Measurements from ENCODE around the gene HACD1.
"Not testable (repeated sequence)": the region's sequence is repeated elsewhere in the genome, so short reads cannot be mapped to it uniquely, and the experiment has no call there.

HACD1 gene

DNA sequence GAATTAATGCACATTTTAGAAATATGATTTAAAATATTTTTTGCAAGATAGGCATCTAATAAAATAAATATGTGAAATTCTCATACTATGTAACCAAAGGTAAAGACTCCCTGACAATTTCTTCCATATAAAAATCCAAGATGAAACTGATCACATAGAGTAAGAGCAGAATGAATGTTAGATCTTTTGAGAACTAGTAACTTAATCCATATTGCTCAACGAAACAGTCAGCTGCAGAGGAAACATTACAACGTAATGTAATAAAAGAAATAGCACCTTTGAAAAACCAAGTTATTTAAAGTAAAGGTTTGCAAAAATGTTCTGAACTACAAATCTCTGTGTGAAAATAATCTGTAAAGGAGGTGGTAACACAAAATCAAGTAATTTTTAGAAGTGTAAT is 28.8 kb downstream of the HACD1 start:
- H3K4me1 ChIP-seq, result peaks cover 2% of the 10 kb centered on the region; the same call in 1 of the 2 replicates
- in situ Hi-C loops (cut with MboI; ENCODE audit: low sequenced_read_pairs), result no loop called here
- no peak overlapping the region for H3K4me3 ChIP-seq
- no peaks in the 10 kb centered on the region for H3K27me3 ChIP-seq (ENCODE audit: low read depth)
- H3K9me3 ChIP-seq, result no peaks in the 10 kb centered on the region
- H3K36me3 ChIP-seq (replicated peaks), result no peaks in the 10 kb centered on the region
- DNase-seq (ENCODE audit: low spot score in 2 of 2), result no peak

DNA sequence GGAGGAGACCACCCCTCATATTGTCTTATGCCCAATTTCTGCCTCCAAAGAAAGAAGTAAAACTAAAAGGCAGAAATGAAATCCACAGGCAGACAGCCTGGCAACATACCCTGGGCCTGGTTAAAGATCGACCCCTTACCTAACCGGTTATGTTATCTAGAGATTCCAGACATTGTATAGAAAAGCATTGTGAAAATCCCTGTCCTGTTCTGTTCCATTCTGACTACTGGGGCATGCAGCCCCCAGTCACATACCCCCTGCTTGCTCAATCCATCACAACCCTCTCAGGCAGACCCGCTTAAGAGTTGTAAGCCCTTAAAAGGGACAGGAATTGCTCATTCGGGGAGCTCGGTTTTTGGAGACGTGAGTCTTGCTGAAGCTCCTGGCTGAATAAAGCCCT is 29.9 kb downstream of the HACD1 start:
- H3K4me3 ChIP-seq; DNase-seq (ENCODE audit: low spot score in 2 of 2); H3K4me1 ChIP-seq; H3K36me3 ChIP-seq (replicated peaks); H3K9me3 ChIP-seq; in situ Hi-C loops (cut with MboI; ENCODE audit: low sequenced_read_pairs); H3K27me3 ChIP-seq (ENCODE audit: low read depth): not testable (repeated sequence)

DNA sequence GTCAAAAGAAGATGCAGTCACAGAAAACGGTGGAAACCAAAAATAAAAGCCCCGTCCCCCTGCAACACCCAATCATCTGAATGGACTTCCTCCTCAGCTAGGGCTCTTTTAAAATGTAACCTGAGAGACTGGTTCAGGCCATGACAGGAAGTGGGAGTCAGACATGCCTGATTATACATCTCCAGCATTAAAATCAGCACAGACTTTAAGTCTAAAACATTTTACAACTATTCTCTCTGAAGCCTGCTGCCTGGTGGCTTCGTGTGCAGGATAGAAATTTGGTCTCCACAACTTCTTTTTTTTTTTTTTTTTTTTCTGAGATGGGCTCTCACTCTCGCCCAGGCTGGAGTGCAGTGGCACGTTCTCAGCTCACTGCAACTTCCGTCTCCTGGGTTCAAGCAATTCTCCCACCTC is 30.3 kb downstream of the HACD1 start:
- Histone ChIP-seq H3K9me3 (no peaks in the 10 kb centered on the region), H3K4me3 (no peak overlapping the region), H3K27me3 (ENCODE audit: low read depth) (no peaks in the 10 kb centered on the region), H3K36me3 (replicated peaks) (no peaks in the 10 kb centered on the region), H3K4me1 (peaks cover 2% of the 10 kb centered on the region; the same call in 1 of the 2 replicates)
- DNase-seq (ENCODE audit: low spot score in 2 of 2), result no peak
- in situ Hi-C loops (cut with MboI; ENCODE audit: low sequenced_read_pairs), result no loop called here

DNA sequence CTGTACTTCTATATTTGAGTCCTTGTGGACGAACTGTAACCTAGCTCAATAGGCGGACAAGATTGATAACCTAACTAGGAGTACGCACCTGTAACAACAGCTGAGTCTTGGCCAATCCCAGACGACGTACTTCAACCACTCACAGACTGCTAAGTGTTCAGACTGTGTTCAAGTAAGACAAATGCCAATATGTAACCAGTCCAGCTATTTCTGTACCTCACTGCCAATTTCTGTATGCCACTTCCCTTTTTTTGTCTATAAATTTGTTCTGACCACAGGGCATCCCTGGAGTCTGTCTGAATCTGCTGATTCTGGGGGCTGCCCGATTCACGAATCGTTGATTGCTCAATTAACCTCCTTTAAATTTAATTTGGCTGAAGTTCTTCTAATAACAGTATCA is 32.2 kb downstream of the HACD1 start:
- in situ Hi-C loops (cut with MboI; ENCODE audit: low sequenced_read_pairs), result no loop called here
- H3K36me3 ChIP-seq (replicated peaks), result no peaks in the 10 kb centered on the region
- no peak overlapping the region for H3K4me3 ChIP-seq
- no peak for DNase-seq (ENCODE audit: low spot score in 2 of 2)
- H3K4me1 ChIP-seq, result peaks cover 2% of the 10 kb centered on the region; the same call in 1 of the 2 replicates
- no peaks in the 10 kb centered on the region for H3K9me3 ChIP-seq
- no peaks in the 10 kb centered on the region for H3K27me3 ChIP-seq (ENCODE audit: low read depth)

DNA sequence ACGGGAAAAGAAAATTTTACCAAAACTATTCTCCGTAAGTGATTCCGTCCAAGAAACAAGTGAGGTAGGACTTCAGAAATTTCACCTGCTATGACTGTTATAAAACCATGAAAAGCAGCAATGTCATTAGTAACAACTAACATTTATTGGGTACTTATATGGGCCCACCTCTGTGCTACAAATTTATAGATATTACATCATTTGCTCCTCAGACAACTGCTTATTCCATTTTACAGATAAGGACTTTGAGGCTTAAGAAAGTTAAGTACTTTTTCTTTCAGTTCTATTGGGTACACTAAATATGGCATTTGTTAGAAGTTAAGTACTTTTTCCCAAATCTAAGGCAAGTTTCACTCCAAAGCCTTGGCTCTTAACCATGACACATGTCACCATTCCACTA is 36.3 kb downstream of the HACD1 start:
- Histone ChIP-seq H3K4me3 (no peak overlapping the region), H3K4me1 (no peaks in the 10 kb centered on the region), H3K9me3 (no peaks in the 10 kb centered on the region), H3K27me3 (ENCODE audit: low read depth) (no peaks in the 10 kb centered on the region), H3K36me3 (replicated peaks) (no peaks in the 10 kb centered on the region)
- in situ Hi-C loops (cut with MboI; ENCODE audit: low sequenced_read_pairs), result no loop called here
- no peak for DNase-seq (ENCODE audit: low spot score in 2 of 2)

DNA sequence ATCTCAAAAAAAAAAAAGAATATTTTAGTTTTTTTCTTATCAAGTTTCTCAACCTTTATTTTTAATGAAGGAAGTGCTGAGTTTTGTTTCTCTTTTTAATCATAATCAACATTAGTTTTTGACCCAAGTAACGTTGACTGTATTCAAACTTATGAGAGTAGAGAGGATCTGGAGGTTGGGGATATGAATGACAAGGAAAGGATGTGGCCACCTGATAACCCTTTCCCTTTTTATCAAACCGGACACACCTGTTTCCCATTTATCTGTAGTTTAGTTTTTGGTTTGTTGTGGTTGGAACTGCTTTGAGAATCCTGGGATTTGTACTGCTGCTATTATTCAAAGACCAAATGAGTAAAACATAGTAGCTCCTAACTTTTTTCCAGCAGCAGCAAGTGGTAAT is 38.6 kb downstream of the HACD1 start:
- Histone ChIP-seq H3K4me3 (no peak overlapping the region), H3K4me1 (no peaks in the 10 kb centered on the region), H3K36me3 (replicated peaks) (no peaks in the 10 kb centered on the region), H3K9me3 (no peaks in the 10 kb centered on the region), H3K27me3 (ENCODE audit: low read depth) (no peaks in the 10 kb centered on the region)
- in situ Hi-C loops (cut with MboI; ENCODE audit: low sequenced_read_pairs), result no loop called here
- DNase-seq (ENCODE audit: low spot score in 2 of 2), result no peak

DNA sequence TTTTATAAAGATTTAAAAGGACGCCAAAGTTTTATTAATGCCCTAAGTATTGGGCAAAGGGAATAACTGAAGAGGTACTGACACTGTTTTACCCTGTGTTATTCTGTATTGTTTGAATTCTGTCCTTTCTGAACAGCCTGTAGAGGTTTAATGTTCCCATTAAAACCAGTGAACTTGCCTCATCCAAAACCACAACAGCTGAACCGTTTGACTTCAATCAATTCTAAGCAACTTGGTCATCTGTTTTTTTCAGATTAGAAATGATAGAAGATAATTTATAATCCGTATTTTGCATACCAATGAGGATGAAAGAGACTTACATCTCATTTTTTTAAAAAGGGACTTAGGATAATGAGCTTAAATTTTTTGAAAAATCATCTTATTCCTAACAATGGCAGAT is 40.4 kb downstream of the HACD1 start:
- Histone ChIP-seq H3K36me3 (replicated peaks) (no peaks in the 10 kb centered on the region), H3K9me3 (no peaks in the 10 kb centered on the region), H3K4me1 (no peaks in the 10 kb centered on the region), H3K4me3 (no peak overlapping the region), H3K27me3 (ENCODE audit: low read depth) (no peaks in the 10 kb centered on the region)
- no peak for DNase-seq (ENCODE audit: low spot score in 2 of 2)
- in situ Hi-C loops (cut with MboI; ENCODE audit: low sequenced_read_pairs), result no loop called here

DNA sequence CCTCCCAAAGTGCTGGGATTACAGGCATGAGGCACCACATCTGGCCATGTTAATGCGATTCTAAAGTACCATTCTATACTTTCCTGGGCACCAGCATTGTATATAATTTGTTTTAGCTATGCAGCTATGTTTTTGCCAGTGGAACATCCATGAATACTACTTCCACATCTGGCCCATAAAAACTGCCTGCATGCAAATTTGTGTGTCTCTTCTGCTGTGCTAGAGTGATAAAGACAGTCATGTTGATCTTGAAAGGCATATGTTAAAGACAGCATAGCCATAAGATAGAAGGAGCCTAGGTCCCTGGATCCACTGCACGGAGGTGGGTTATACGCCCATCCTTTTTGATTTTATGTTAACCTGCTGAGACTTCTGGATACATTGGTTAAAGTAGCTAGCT is 52.3 kb downstream of the HACD1 start:
- DNase-seq (ENCODE audit: low spot score in 2 of 2), result no peak
- H3K27me3 ChIP-seq (ENCODE audit: low read depth), result no peaks in the 10 kb centered on the region
- no peaks in the 10 kb centered on the region for H3K9me3 ChIP-seq
- no peaks in the 10 kb centered on the region for H3K4me1 ChIP-seq
- no peak overlapping the region for H3K4me3 ChIP-seq
- in situ Hi-C loops (cut with MboI; ENCODE audit: low sequenced_read_pairs), result no loop called here
- no peaks in the 10 kb centered on the region for H3K36me3 ChIP-seq (replicated peaks)

DNA sequence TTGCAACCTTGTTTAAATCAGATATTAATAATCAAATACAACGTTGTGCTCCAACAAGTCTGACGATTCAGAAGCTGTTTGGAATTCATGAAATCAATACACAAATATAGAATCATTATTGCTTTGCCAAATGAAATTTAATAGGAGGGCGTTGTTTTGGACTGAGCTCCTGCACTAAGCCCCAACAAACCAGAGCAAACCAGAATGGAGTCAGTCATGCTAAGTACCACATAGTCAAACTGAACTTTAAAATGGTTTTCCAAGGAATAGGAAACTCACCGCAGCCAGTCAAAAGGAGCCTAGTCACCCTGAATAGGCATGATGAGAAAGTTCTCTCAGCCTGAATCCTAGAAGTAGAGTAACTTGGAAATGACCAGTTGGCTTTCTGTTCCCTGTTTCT is 53.7 kb downstream of the HACD1 start:
- in situ Hi-C loops (cut with MboI; ENCODE audit: low sequenced_read_pairs), result no loop called here
- no peaks in the 10 kb centered on the region for H3K4me1 ChIP-seq
- no peaks in the 10 kb centered on the region for H3K27me3 ChIP-seq (ENCODE audit: low read depth)
- H3K36me3 ChIP-seq (replicated peaks), result no peaks in the 10 kb centered on the region
- no peak for DNase-seq (ENCODE audit: low spot score in 2 of 2)
- no peaks in the 10 kb centered on the region for H3K9me3 ChIP-seq
- H3K4me3 ChIP-seq, result no peak overlapping the region

DNA sequence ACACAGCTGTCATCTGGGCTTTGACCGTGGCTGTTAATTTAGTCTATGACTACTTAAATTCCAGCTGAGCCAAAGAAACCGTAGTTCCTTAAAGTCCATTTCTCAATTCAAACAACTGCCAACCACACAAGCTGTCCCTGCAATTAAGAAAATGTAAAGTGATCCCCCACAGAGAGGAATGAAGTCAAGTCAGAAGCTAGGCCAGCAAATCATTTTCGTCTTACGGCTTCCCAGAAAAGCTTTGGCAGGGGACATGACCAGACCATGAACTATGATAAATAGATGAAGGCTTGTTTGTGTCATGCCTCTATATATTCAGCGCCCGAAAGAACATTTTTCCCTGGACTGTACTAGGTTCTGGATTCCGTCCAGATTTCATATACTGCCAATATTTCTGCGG is 54.6 kb downstream of the HACD1 start:
- in situ Hi-C loops (cut with MboI; ENCODE audit: low sequenced_read_pairs), result no loop called here
- Histone ChIP-seq H3K27me3 (ENCODE audit: low read depth) (no peaks in the 10 kb centered on the region), H3K4me1 (no peaks in the 10 kb centered on the region), H3K36me3 (replicated peaks) (no peaks in the 10 kb centered on the region), H3K4me3 (no peak overlapping the region), H3K9me3 (no peaks in the 10 kb centered on the region)
- DNase-seq (ENCODE audit: low spot score in 2 of 2), result no peak

DNA sequence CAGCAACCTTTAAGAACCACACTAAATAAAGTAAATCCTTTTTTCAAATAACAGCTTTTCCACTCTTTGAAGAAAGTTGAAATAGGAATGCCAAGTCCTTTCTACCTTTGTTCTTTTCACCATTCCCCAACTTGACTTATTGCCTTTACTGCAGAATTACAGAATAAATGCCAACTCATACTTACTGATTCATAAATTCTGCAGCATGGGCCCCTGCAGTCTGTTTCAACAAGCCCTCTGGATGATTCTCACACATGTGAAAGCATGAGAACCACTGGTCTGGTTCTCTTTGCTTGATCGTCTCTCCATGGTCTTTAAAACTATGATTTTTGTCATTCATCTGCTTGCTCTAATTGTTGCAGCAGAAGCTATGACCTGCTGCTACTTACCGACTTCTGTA is 56.1 kb downstream of the HACD1 start:
- H3K4me1 ChIP-seq, result no peaks in the 10 kb centered on the region
- DNase-seq (ENCODE audit: low spot score in 2 of 2), result no peak
- H3K27me3 ChIP-seq (ENCODE audit: low read depth), result no peaks in the 10 kb centered on the region
- H3K36me3 ChIP-seq (replicated peaks), result no peaks in the 10 kb centered on the region
- H3K9me3 ChIP-seq, result no peaks in the 10 kb centered on the region
- H3K4me3 ChIP-seq, result no peak overlapping the region
- in situ Hi-C loops (cut with MboI; ENCODE audit: low sequenced_read_pairs), result no loop called here

DNA sequence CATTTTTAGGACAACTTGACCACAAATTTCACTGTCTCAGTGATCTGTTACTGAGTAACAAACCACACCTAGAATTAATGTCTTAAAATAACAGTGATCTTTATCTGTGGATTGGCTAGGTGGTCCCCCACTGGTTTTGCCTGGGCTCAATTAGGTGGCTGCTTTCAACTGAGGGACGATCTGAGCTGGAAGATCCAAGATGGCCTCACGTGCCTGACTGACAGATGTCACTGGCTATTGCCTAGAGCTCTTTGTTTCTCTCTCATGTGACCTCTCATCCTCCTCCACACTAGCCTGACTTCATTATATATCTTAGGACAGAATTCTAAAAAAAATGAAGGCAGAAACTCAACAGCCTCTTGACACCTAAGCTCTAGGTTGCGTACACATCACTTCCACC is 59.7 kb downstream of the HACD1 start:
- DNase-seq (ENCODE audit: low spot score in 2 of 2), result no peak
- H3K4me1 ChIP-seq, result no peaks in the 10 kb centered on the region
- in situ Hi-C loops (cut with MboI; ENCODE audit: low sequenced_read_pairs), result no loop called here
- no peaks in the 10 kb centered on the region for H3K9me3 ChIP-seq
- no peaks in the 10 kb centered on the region for H3K27me3 ChIP-seq (ENCODE audit: low read depth)
- H3K4me3 ChIP-seq, result no peak overlapping the region
- no peaks in the 10 kb centered on the region for H3K36me3 ChIP-seq (replicated peaks)

DNA sequence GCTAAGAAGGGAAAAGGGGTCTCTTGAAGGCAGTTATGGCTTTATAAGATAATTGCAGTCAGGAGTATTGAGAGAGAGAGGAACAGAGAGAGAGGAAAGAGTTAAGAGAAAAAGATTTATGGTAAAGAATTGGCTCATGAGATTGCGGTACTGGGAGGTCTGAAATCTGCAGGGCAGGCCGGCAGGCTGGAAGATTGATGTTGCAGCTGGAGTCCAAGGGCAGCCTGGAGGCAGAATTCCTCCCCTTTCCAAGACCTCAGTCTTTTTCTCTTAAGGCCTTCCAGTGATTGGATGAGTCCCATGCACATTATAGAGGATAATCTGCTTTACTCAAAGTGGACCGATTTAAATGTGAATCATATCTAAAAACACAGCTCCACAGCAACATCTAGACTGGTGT is 68.4 kb downstream of the HACD1 start:
- Histone ChIP-seq H3K36me3 (replicated peaks) (no peaks in the 10 kb centered on the region), H3K4me1 (no peaks in the 10 kb centered on the region), H3K27me3 (ENCODE audit: low read depth) (no peaks in the 10 kb centered on the region), H3K9me3 (no peaks in the 10 kb centered on the region), H3K4me3 (no peak overlapping the region)
- DNase-seq (ENCODE audit: low spot score in 2 of 2), result no peak
- in situ Hi-C loops (cut with MboI; ENCODE audit: low sequenced_read_pairs), result no loop called here

DNA sequence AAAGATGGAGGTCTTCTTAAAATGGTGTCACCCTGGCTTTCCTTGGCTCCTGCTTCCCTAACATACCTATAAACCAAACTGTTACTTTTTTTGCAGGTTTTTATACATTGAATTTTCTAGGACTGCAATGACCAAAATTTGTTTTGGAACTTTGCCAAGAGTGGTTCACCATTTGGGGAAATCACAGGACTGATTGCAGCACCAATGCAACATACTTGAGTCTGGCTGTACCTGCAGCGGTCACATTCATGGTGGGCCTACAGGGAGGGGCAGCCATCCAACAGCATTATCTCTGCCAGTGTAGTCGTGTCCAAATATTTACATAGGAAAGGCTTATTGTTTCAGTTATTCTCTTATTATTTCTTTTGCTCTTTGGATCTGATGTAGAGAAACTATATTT is 69.0 kb downstream of the HACD1 start:
- H3K27me3 ChIP-seq (ENCODE audit: low read depth), result no peaks in the 10 kb centered on the region
- no peak for DNase-seq (ENCODE audit: low spot score in 2 of 2)
- no peaks in the 10 kb centered on the region for H3K9me3 ChIP-seq
- H3K4me3 ChIP-seq, result no peak overlapping the region
- no peaks in the 10 kb centered on the region for H3K36me3 ChIP-seq (replicated peaks)
- no peaks in the 10 kb centered on the region for H3K4me1 ChIP-seq
- in situ Hi-C loops (cut with MboI; ENCODE audit: low sequenced_read_pairs), result no loop called here

DNA sequence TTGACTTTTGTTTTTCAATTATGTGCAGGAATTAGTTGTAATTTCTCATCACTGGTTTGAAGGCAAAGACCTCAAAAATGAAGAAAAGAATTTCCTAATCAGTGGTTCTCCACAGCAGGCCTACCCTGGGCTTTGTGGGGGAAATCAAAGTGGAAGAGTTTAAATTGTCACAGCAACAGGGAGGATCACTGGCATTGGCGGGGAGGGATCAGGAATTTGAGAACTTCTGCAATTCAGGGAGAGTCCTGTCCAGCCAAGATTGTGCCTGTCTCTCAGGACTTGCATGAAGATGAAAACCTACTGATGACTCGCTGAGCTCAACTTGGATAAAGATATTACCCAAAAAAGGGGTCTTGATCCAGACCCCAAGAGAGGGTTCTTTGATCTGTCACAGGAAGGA is 70.1 kb downstream of the HACD1 start:
- Histone ChIP-seq H3K36me3 (replicated peaks) (no peaks in the 10 kb centered on the region), H3K9me3 (no peaks in the 10 kb centered on the region), H3K4me1 (no peaks in the 10 kb centered on the region), H3K4me3 (no peak overlapping the region), H3K27me3 (ENCODE audit: low read depth) (no peaks in the 10 kb centered on the region)
- in situ Hi-C loops (cut with MboI; ENCODE audit: low sequenced_read_pairs), result no loop called here
- DNase-seq (ENCODE audit: low spot score in 2 of 2), result no peak

All from HAP-1 (cell line).